HEK293 (cell line): ENCODE data around the gene MAP4K2.

Experiments used
- ZBTB7A ChIP-seq: fragments of 450-650 bp; formaldehyde crosslinking; IDR thresholded peaks from 2 replicates; pipeline ENCODE4 v1.5.1; 2016; ENCODE audit warnings: low read depth, missing biosample characterization, missing genetic modification characterization
- ZNF274 ChIP-seq, 2 experiments: fragments of 200-500 bp in 1 of 2; fragments of 450-650 bp in 1 of 2; sonication (Bioruptor generic) in 1 of 2; formaldehyde crosslinking in 1 of 2; IDR thresholded peaks; 2 replicates each; pipeline versions ENCODE4 v1.5.1 to v1.6.1; 2014 to 2016; ENCODE audit warnings: borderline replicate concordance in 1 of 2, inconsistent platforms in 1 of 2, low read length in 1 of 2, missing biosample characterization in 1 of 2, missing genetic modification characterization in 1 of 2
- ZNF776 ChIP-seq: fragments of 450-650 bp; formaldehyde crosslinking; IDR thresholded peaks from 2 replicates; pipeline ENCODE4 v1.5.0; 2017; ENCODE audit warnings: missing biosample characterization, missing genetic modification characterization, borderline replicate concordance

DNA sequence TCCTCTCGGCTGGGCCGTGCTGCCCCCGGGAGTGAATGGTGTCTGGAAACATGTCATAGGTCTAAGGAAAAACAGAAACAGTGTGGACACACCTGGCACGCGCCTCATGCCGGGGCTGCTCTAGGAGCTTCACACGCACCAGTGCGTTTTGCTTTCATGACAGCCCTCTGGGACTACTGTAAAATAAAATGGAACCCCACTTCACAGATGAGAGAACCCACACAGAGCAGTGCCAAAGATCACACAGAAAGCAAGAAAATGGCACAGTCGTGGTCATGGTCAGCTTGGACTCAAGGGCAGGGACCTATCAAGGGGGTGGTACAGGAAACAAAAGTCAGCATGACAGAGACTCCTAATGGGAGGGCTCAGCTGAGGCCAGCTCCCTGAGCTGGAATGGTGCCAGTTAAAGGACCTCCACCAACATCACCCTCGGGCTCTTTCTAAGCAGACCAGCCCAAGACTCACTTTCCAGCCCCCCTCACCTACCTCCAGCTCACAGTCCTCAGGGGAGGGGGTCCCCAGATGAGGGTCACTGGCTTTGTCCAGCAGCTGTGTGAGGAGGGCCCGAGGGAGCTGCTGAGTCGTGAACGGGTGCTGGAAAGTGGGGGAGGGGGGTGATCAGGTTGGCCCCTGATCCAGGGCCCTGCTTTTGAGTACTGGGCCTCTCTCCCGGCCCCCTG, 3.3 kb downstream of the MAP4K2 start:
- TF ChIP-seq ZNF274 (IDR thresholded peaks at IDR 0.05; ENCODE audit: low read length) (no peak), ZNF274 (tag by site-specific recombination; IDR thresholded peaks at IDR 0.05; ENCODE audit: borderline replicate concordance) (no peak), ZBTB7A (tag by site-specific recombination) (no peak), ZNF776 (tag by site-specific recombination) (no peak)
